ENCODE data around the gene BTBD9. TPM values are rescaled to one million over a fixed set of nuclear protein-coding genes. Genes with fewer than 3 reads are reported as not detected.

Gene BTBD9
- total and polyA plus RNA-seq, 10 donors, result 1.2 to 43.1 (median 27.8) TPM

GRCh38 chr6:38167598-38167997 is 472.1 kb downstream of the BTBD9 start:
- intact Hi-C loops (cut with DNase I; ENCODE audit: low total_unique reads), result no loop called here
- TF ChIP-seq POLR2A (IDR thresholded peaks at IDR 0.05) (no peak), POLR2AphosphoS5 (IDR thresholded peaks at IDR 0.05) (peak in 1 of 3 donors; percentile 8)
- no peak overlapping the region for H3K4me3 ChIP-seq
- DNase-seq, result no peak
- H3K27me3 ChIP-seq (replicated peaks in 1 of 7), result no peaks in the 10 kb centered on the region
- H3K4me1 ChIP-seq, result peaks cover 0 to 4% (median 0%) of the 10 kb centered on the region in 6 donors
- H3K9me3 ChIP-seq, result no peaks in the 10 kb centered on the region
- WGBS, 5 donors, result 79 to 94% (median 90%) methylated on average over 6 to 11 of the region's 11 CpGs
- H3K27ac ChIP-seq, result no peak overlapping the region
- peaks cover 0 to 21% (median 0%) of the 10 kb centered on the region in 6 donors for H3K36me3 ChIP-seq

- no peak for TF ChIP-seq POLR2A (IDR thresholded peaks at IDR 0.05)
- TF ChIP-seq CTCF (IDR thresholded peaks at IDR 0.05 in 8 of 11, conservative IDR thresholded peaks at IDR 0.05 in 3 of 11), result no peak
- peak in 1 of 3 donors; percentile 13 for TF ChIP-seq POLR2AphosphoS5 (IDR thresholded peaks at IDR 0.05)
- peaks cover 0 to 17% (median 0%) of the 10 kb centered on the region in 6 donors for H3K36me3 ChIP-seq
- WGBS, 5 donors, result 76 to 85% (median 81%) methylated on average over 20 to 32 of the region's 32 CpGs
- DNase-seq, result no peak
- peaks cover 0 to 4% (median 0%) of the 10 kb centered on the region in 6 donors for H3K4me1 ChIP-seq
- no peak overlapping the region for H3K4me3 ChIP-seq
- no peaks in the 10 kb centered on the region for H3K27me3 ChIP-seq (replicated peaks in 1 of 7)
- intact Hi-C loops (cut with DNase I; ENCODE audit: low total_unique reads), result no loop called here
- H3K27ac ChIP-seq, result no peak overlapping the region
- H3K9me3 ChIP-seq, result no peaks in the 10 kb centered on the region
Observed at GRCh38 chr6:38166411-38167240, 473.1 kb downstream of the BTBD9 start.

GRCh38 chr6:38164671-38165108 is 475.0 kb downstream of the BTBD9 start:
- Histone ChIP-seq H3K27me3 (replicated peaks in 1 of 7) (no peaks in the 10 kb centered on the region), H3K4me3 (no peak overlapping the region), H3K4me1 (peaks cover 0 to 4% (median 0%) of the 10 kb centered on the region in 6 donors), H3K36me3 (peaks cover 0 to 14% (median 0%) of the 10 kb centered on the region in 6 donors), H3K9me3 (no peaks in the 10 kb centered on the region), H3K27ac (no peak overlapping the region)
- TF ChIP-seq POLR2AphosphoS5 (IDR thresholded peaks at IDR 0.05), result peak in 2 of 3 donors; percentile 14 to 63
- TF ChIP-seq POLR2A (IDR thresholded peaks at IDR 0.05), result no peak
- intact Hi-C loops (cut with DNase I; ENCODE audit: low total_unique reads), result no loop called here
- WGBS, 5 donors, result 93 to 95% (median 94%) methylated on average over 13 to 14 of the region's 14 CpGs
- no peak for DNase-seq

GRCh38 chr6:38164131-38164481 is 475.6 kb downstream of the BTBD9 start:
- peaks cover 0 to 16% (median 0%) of the 10 kb centered on the region in 6 donors for H3K36me3 ChIP-seq
- DNase-seq, result no peak
- H3K27ac ChIP-seq, result no peak overlapping the region
- no peak for TF ChIP-seq POLR2A (IDR thresholded peaks at IDR 0.05)
- no peak for TF ChIP-seq POLR2AphosphoS5 (IDR thresholded peaks at IDR 0.05)
- no peak for TF ChIP-seq CTCF (IDR thresholded peaks at IDR 0.05 in 8 of 11, conservative IDR thresholded peaks at IDR 0.05 in 3 of 11)
- H3K4me3 ChIP-seq, result no peak overlapping the region
- 89 to 95% (median 90%) methylated on average over 6 of the region's 6 CpGs for WGBS, 5 donors
- H3K4me1 ChIP-seq, result peaks cover 0 to 4% (median 0%) of the 10 kb centered on the region in 6 donors
- no peaks in the 10 kb centered on the region for H3K9me3 ChIP-seq
- H3K27me3 ChIP-seq (replicated peaks in 1 of 7), result no peaks in the 10 kb centered on the region
- intact Hi-C loops (cut with DNase I; ENCODE audit: low total_unique reads), result no loop called here
